Measurements from ENCODE around the gene STAU1.
A peak's percentile ranks its signal among the peaks of the same experiment; 100 is the strongest.

The STAU1 gene, protein sequence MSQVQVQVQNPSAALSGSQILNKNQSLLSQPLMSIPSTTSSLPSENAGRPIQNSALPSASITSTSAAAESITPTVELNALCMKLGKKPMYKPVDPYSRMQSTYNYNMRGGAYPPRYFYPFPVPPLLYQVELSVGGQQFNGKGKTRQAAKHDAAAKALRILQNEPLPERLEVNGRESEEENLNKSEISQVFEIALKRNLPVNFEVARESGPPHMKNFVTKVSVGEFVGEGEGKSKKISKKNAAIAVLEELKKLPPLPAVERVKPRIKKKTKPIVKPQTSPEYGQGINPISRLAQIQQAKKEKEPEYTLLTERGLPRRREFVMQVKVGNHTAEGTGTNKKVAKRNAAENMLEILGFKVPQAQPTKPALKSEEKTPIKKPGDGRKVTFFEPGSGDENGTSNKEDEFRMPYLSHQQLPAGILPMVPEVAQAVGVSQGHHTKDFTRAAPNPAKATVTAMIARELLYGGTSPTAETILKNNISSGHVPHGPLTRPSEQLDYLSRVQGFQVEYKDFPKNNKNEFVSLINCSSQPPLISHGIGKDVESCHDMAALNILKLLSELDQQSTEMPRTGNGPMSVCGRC

DNA sequence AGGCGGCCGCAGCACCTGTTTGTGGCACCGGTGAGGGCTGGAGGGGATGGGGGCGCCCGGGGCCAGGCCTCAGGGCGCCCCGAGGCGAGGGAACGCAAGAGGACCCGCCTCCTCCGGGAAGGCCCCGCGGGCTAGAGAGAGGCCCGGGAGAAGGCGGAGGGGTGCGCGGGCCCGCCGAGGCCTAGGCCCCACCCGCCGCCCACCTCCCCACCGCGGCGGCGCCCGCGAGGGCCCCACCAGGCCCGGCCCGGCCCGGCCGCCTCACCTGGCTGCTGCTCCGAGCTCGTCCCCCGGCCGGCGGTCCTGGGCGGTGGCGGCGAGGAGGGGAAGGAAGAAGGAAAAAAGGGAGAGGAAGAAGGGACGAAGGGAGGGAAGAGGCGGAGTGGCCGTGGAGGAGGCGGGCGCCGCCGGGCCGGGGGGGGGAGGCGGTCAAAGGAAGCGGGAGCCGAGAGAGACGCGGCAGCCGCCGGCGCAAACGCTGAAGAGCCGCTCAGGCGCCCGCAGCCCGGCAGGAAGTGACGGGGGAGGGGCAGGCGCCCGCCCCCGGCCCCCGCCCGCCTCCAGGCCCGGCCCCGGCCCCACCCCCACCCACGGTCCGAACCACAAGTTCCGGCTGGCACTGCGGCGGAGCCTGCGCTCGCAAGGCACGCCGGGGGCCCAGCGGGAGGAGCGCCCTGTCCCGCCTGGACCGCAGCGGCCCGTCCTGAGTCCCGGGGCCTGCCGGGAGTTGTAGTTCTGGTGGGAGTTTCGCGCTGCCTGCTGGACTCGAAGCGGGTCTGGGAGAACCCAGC, at the start of gene STAU1:
Gene STAU1 (minus strand): TSS at position 484 of the 791 bp plus-strand sequence. CDS start 22,133 bp downstream, outside the sequence.
- DNase-seq: peak; percentile 93
- peaks cover 7% of the 10 kb centered on the region for H3K27me3 Mint-ChIP-seq (ENCODE audit: low read depth, poor library complexity)
- peaks cover 8% of the 10 kb centered on the region for H3K36me3 Mint-ChIP-seq (ENCODE audit: low read depth)
- H3K27ac Mint-ChIP-seq: peak within 1 kb of the TSS; percentile 89
- peaks cover 37% of the 10 kb centered on the region for H3K4me1 Mint-ChIP-seq
- no peaks in the 10 kb centered on the region for H3K9me3 Mint-ChIP-seq
- peak within 1 kb of the TSS; percentile 92 for H3K4me3 Mint-ChIP-seq
- TF ChIP-seq, protein P1, sequence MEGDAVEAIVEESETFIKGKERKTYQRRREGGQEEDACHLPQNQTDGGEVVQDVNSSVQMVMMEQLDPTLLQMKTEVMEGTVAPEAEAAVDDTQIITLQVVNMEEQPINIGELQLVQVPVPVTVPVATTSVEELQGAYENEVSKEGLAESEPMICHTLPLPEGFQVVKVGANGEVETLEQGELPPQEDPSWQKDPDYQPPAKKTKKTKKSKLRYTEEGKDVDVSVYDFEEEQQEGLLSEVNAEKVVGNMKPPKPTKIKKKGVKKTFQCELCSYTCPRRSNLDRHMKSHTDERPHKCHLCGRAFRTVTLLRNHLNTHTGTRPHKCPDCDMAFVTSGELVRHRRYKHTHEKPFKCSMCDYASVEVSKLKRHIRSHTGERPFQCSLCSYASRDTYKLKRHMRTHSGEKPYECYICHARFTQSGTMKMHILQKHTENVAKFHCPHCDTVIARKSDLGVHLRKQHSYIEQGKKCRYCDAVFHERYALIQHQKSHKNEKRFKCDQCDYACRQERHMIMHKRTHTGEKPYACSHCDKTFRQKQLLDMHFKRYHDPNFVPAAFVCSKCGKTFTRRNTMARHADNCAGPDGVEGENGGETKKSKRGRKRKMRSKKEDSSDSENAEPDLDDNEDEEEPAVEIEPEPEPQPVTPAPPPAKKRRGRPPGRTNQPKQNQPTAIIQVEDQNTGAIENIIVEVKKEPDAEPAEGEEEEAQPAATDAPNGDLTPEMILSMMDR (IDR thresholded peaks at IDR 0.05): no peak

DNA sequence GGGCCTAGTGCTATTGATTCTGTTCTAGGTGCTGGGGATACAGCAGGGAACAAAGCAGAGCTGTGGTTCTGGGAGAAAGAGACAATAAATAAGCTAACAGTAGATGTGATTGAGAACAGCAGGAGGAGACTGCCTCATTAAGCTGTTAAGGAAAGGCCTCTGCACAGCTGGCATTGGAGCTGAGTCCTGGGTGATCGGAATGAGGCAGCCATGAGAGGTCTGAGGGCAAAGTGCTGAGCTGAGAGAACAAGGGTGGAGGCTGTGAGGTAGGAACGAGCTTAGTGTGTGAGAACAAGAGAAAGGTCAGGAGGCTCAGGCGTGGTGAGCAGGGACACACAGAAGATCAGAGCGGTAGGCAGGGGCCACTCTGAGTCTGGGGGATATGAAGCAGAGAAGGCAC, 49.4 kb upstream of the STAU1 start:
- no peak overlapping the region for H3K4me3 Mint-ChIP-seq
- H3K9me3 Mint-ChIP-seq: no peaks in the 10 kb centered on the region
- DNase-seq: no peak
- no peaks in the 10 kb centered on the region for H3K4me1 Mint-ChIP-seq
- peaks cover 74% of the 10 kb centered on the region for H3K36me3 Mint-ChIP-seq (ENCODE audit: low read depth)
- peak overlapping the region; percentile 13 for H3K27ac Mint-ChIP-seq
- no peaks in the 10 kb centered on the region for H3K27me3 Mint-ChIP-seq (ENCODE audit: low read depth, poor library complexity)
- TF ChIP-seq, protein P1 (IDR thresholded peaks at IDR 0.05): no peak

DNA sequence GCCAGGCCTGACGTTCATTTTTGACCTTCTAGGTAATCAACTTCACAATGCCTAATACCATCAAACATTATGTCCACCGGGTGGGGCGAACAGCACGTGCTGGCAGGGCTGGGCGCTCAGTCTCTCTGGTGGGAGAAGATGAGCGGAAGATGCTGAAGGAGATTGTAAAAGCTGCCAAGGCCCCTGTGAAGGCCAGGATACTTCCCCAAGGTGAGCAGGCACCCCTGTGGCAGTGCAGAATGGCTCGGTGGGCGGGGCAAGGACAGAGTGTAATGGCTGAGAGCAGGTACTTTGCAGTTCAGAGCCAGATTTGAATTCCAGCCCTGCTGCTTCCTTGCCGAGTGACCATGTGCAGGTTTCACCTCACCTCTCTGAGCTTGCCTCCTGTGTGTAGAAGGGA, 48.2 kb upstream of the STAU1 start:
- Mint-ChIP-seq H3K36me3 (ENCODE audit: low read depth) (peaks cover 70% of the 10 kb centered on the region), H3K4me3 (no peak overlapping the region), H3K27ac (no peak overlapping the region), H3K9me3 (no peaks in the 10 kb centered on the region), H3K27me3 (ENCODE audit: low read depth, poor library complexity) (no peaks in the 10 kb centered on the region), H3K4me1 (no peaks in the 10 kb centered on the region)
- TF ChIP-seq, protein P1 (IDR thresholded peaks at IDR 0.05): no peak
- DNase-seq: no peak

DNA sequence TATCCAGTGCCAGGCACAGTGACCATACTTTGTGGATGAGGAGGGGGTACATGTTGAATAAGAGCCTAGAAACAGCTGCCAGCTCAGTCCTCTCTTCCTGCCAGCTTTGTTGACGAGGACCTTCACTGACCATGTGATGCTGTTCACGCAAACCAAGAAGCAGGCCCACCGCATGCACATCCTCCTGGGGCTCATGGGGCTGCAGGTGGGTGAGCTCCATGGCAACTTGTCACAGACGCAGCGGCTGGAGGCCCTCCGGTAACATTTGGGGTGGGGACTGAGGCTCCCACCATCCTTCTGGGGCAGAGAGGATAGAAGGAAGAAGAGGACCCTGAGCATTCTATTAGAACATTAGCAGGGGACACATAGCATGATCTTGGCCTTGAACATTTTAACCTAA, 46.7 kb upstream of the STAU1 start:
- H3K36me3 Mint-ChIP-seq (ENCODE audit: low read depth): peaks cover 70% of the 10 kb centered on the region
- DNase-seq: no peak
- H3K4me3 Mint-ChIP-seq: no peak overlapping the region
- H3K27me3 Mint-ChIP-seq (ENCODE audit: low read depth, poor library complexity): no peaks in the 10 kb centered on the region
- no peaks in the 10 kb centered on the region for H3K4me1 Mint-ChIP-seq
- H3K27ac Mint-ChIP-seq: no peak overlapping the region
- TF ChIP-seq, protein P1 (IDR thresholded peaks at IDR 0.05): no peak
- no peaks in the 10 kb centered on the region for H3K9me3 Mint-ChIP-seq

DNA sequence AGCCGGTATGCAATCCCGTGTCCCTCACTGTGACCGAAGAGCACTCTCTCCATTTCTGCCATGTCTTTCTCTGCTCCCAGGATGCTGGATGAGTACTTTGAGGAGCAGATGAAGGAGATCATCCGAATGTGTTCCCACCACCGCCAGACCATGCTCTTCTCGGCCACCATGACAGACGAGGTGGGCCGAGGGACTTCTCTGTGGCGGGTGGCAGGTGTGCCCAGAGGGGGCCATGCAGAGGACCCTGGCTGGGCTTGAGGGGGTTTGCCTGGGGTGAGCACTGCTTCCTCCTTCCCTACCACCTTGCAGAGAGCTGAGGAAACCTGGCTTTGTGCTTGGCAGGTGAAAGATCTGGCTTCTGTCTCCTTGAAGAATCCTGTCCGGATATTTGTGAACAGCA, 45.1 kb upstream of the STAU1 start:
- peaks cover 67% of the 10 kb centered on the region for H3K36me3 Mint-ChIP-seq (ENCODE audit: low read depth)

More for the DNA sequence above, 45.1 kb upstream of the STAU1 start:
- TF ChIP-seq, protein P1 (IDR thresholded peaks at IDR 0.05): no peak
- Mint-ChIP-seq H3K4me1 (no peaks in the 10 kb centered on the region), H3K27ac (no peak overlapping the region), H3K27me3 (ENCODE audit: low read depth, poor library complexity) (peaks cover 3% of the 10 kb centered on the region), H3K4me3 (no peak overlapping the region), H3K9me3 (no peaks in the 10 kb centered on the region)
- DNase-seq: no peak

All from nephron progenitor cell (in vitro differentiated cells).